ENCODE results near the gene FSIP1.

The FSIP1 gene

DNA sequence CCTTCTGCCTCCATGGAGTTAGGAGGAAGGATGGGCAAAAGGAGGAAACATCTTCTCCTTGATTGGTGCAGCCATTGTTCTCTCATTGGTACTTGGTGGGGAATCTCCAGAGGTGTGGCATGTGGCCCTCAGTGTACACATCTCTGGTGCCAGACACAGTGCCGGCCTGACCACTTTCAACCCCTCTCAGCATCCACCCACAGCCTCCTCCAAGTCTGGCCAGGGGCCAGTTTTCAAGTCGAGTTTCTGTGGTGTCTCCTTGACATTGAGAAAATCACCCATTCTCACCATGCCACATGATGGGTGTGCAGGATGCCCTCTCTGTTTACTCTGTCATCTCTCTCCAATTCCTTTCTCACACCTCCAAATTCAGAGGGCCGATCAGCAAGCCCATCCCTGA, 12.8 kb upstream of the FSIP1 start:
- DNase-seq (ENCODE audit: low read depth): no peak
- TF ChIP-seq, protein P1, sequence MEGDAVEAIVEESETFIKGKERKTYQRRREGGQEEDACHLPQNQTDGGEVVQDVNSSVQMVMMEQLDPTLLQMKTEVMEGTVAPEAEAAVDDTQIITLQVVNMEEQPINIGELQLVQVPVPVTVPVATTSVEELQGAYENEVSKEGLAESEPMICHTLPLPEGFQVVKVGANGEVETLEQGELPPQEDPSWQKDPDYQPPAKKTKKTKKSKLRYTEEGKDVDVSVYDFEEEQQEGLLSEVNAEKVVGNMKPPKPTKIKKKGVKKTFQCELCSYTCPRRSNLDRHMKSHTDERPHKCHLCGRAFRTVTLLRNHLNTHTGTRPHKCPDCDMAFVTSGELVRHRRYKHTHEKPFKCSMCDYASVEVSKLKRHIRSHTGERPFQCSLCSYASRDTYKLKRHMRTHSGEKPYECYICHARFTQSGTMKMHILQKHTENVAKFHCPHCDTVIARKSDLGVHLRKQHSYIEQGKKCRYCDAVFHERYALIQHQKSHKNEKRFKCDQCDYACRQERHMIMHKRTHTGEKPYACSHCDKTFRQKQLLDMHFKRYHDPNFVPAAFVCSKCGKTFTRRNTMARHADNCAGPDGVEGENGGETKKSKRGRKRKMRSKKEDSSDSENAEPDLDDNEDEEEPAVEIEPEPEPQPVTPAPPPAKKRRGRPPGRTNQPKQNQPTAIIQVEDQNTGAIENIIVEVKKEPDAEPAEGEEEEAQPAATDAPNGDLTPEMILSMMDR (IDR thresholded peaks at IDR 0.05; ENCODE audit: control insufficient read depth, insufficient read depth, low read depth, low read length, missing control alignments): no peak
- no peak overlapping the region for H3K4me3 ChIP-seq (ENCODE audit: control insufficient read depth, low read depth, low read length)

DNA sequence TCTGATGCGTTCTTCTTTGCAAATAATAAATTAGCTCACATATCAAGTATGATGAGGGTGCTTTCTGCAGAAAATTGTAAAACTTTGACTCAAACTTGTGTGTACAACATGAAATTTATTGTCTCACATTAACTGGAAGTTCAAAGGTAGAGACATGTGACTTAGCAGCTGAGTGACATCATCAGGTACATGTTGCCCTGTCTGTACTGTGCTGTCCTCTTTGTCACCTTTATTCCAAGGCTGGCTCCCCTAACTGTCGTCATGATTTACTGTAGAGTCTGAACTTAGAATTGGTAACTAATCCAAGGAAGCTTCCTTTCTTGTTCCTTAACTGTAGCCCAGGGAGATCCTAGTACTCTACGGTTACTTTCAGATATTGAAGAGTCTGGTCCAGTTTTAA, 12.3 kb upstream of the FSIP1 start:
- no peak overlapping the region for H3K4me3 ChIP-seq (ENCODE audit: control insufficient read depth, low read depth, low read length)
- DNase-seq (ENCODE audit: low read depth): no peak
- TF ChIP-seq, protein P1 (IDR thresholded peaks at IDR 0.05; ENCODE audit: control insufficient read depth, insufficient read depth, low read depth, low read length, missing control alignments): no peak

DNA sequence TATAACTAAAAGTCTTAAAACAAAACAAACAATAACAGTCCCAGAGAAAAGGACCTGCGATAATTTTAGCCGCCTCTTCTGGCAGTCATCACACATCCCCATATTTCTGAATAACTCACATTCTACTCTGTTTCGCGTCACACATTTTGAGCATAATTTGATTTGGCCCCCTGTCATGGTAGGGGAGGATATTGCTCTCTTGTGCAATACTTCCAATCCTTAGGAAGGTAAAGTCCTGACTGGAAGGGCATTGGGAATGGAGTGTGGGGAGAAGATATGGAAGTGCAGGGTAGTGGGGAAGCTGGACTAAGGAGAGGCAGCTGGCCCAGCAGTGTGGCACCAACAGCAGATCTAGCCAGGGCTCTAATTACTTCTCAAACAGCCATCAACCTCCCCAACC, 11.3 kb upstream of the FSIP1 start:
- H3K4me3 ChIP-seq (ENCODE audit: control insufficient read depth, low read depth, low read length): no peak overlapping the region
- TF ChIP-seq, protein P1 (IDR thresholded peaks at IDR 0.05; ENCODE audit: control insufficient read depth, insufficient read depth, low read depth, low read length, missing control alignments): no peak

DNA sequence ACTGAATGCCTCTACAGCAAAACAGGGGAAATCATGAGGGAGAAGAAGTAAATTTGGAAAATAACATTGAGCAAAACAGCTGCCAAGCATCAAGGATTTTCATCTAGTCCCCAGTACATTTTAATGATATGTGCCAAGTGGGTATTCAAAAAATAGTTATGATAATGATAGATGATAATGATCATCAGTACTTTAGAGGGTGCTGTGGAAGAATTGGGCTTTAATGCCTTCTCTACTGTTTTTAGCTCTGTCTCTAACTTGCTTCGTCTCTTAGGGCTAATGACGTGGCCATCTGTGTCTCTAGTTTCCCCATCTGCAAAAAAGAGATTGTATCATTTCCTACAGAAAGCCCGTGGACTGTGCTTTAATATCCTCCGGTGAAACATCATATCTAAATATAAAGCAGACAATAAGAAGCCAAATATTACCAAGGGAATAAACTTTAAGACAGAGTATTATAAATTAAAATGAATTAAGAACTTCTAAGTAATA, 10.2 kb upstream of the FSIP1 start:
- DNase-seq (ENCODE audit: low read depth): no peak
- H3K4me3 ChIP-seq (ENCODE audit: control insufficient read depth, low read depth, low read length): no peak overlapping the region
- TF ChIP-seq, protein P1 (IDR thresholded peaks at IDR 0.05; ENCODE audit: control insufficient read depth, insufficient read depth, low read depth, low read length, missing control alignments): no peak

More for the DNA sequence above, 11.3 kb upstream of the FSIP1 start:
- no peak for DNase-seq (ENCODE audit: low read depth)

DNA sequence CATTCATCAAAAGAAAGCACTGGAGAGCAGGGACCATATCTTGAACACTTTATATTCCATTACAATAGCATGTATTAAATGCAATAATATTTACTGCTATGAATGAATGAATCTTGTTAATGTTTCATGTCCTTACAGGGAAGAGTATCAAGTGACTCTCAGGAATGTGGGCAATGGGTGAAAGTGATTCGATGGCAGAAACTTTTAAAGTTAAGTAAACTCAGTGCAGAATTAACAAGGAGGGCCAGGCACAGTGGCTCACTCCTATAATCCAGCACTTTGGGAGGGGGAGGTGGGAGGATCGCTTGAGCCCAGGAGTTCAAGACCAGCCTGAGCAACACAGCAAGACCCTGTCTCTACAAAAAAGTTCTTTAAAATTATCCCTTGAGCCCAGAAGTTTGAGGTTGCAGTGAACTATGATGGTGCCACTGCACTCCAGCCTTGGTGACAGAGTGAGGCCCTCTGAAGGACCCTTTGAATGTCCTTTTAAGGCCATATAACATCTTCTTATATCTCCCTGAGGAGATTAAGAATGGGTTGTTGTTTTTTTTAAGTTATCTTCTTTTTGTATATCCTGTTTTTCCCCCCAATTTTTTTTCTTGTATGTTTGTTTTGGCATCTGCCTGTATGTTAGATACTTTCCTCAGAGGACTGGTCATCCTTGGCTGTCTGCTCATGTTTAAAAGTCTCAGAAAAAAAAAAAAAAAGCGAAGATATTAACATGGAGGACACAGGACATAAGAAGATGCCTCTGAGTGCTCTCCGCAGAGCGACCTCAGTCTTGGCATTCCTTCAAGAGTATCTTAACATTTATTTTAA, 9.6 kb upstream of the FSIP1 start:
- DNase-seq (ENCODE audit: low read depth): no peak
- H3K4me3 ChIP-seq (ENCODE audit: control insufficient read depth, low read depth, low read length): no peak overlapping the region
- TF ChIP-seq, protein P1 (IDR thresholded peaks at IDR 0.05; ENCODE audit: control insufficient read depth, insufficient read depth, low read depth, low read length, missing control alignments): no peak

DNA sequence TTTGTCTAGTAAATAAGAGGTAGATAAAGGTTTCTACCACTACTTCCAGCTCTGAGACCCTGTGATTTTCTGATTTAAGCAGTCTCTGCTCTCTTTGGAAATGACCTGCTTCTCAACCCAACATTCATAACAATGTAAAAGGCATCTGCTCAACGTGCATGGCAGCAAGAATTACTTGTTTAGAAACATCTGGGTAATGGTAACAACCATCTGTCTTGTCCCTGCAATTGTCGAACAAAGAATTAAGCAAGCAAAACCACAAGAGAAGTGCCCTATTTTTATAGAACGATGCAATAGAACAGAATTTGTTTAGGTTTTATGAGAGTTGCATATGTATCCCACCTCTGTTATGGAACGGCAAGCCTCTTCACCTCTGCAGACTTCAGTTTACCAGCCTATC, 7.1 kb upstream of the FSIP1 start:
- H3K4me3 ChIP-seq (ENCODE audit: control insufficient read depth, low read depth, low read length): no peak overlapping the region
- no peak for DNase-seq (ENCODE audit: low read depth)
- TF ChIP-seq, protein P1 (IDR thresholded peaks at IDR 0.05; ENCODE audit: control insufficient read depth, insufficient read depth, low read depth, low read length, missing control alignments): no peak
